Ectodermal cell (in vitro differentiated cells): ENCODE measurements around the gene RSPH10B2.
"Not testable (repeated sequence)": the region's sequence is repeated elsewhere in the genome, so short reads cannot be mapped to it uniquely, and the experiment has no call there.

ENCODE experiments used
- H3K27ac ChIP-seq: 2 replicates; pipeline ENCODE4 v1.7.0; 2013; ENCODE audit warnings: mild to moderate bottlenecking, low read depth, low read length; ENCODE audit not compliant: insufficient read depth, poor library complexity, severe bottlenecking
- H3K27me3 ChIP-seq: 2 replicates; pipeline ENCODE4 v1.7.0; 2013; ENCODE audit warnings: mild to moderate bottlenecking, low read length; ENCODE audit not compliant: insufficient read depth, control insufficient read depth, poor library complexity, severe bottlenecking
- H3K36me3 ChIP-seq: one replicate; pipeline ENCODE4 v1.7.0; 2013; ENCODE audit warnings: low read length; ENCODE audit not compliant: control insufficient read depth, insufficient read depth
- H3K4me1 ChIP-seq: one replicate; pipeline ENCODE4 v1.7.0; 2013; ENCODE audit warnings: low read length; ENCODE audit not compliant: control insufficient read depth, insufficient read depth
- H3K4me3 ChIP-seq: 2 replicates; pipeline ENCODE4 v1.7.0; 2013; ENCODE audit warnings: low read depth, low read length, control low read depth; ENCODE audit not compliant: insufficient read depth
- H3K9me3 ChIP-seq: 2 replicates; pipeline ENCODE4 v1.7.0; 2013; ENCODE audit warnings: mild to moderate bottlenecking, low read length, moderate library complexity; ENCODE audit not compliant: control insufficient read depth
- WGBS, 2 experiments: methylation state at CpG; one replicate each; pipeline ENCODE4 v1.1.7; 2013; ENCODE audit warnings: missing lambda C conversion rate in 2 of 2; 5-methylcytosine and 5-hydroxymethylcytosine counted together

Gene RSPH10B2

DNA sequence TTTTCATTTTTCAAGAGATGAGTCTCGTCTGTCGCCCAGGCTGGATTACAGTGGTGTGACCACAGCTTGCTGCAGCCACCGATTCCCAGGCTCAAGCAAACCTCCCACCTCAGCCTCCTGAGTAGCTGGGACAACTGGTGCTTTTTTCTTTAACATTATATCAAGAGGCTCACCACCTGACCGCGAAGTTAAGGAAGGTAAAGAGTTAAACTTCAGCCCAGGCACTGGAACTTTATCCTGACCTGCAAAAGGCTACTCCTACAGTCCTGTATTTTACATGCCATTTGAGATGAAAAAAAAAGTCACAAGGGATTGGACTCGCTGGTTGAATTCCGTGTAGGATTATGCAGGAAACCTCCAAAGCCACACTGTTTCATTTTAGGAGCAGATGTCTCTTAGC, 61.6 kb downstream of the RSPH10B2 start:
- not testable (repeated sequence) for H3K27ac ChIP-seq, H3K4me1 ChIP-seq, H3K36me3 ChIP-seq, H3K27me3 ChIP-seq, H3K4me3 ChIP-seq, H3K9me3 ChIP-seq
- WGBS, 2 experiments, result 92 to 95% methylated on average over 5 of the region's 7 CpGs

DNA sequence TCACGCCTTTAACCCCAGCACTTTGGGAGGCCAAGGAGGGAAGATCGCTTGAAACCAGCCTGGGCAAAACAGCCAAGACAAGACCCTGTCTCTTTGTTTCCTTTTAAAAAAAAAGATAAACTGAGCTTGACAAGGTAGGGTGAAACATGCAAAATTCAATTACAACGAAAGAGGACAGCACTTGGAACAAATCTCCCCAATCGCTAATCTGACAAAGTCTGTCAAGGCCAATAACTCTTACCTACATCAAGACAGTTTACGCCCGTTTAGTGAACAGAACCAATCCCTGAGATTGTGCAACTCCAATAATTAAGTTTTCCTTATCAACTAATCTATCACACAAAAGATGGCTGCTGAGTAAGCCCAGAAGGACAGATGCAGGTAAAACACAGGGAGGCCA, 67.7 kb downstream of the RSPH10B2 start:
- H3K9me3 ChIP-seq, H3K36me3 ChIP-seq, H3K4me3 ChIP-seq, H3K27me3 ChIP-seq, H3K27ac ChIP-seq, H3K4me1 ChIP-seq: not testable (repeated sequence)
- WGBS, 2 experiments, result 91% methylated on average over 6 of the region's 6 CpGs

- 13% methylated on average over 4 of the region's 42 CpGs; no CpG with 5 or more reads in 1 of the 2 experiments for WGBS, 2 experiments
- not testable (repeated sequence) for H3K4me1 ChIP-seq, H3K36me3 ChIP-seq, H3K9me3 ChIP-seq, H3K4me3 ChIP-seq, H3K27ac ChIP-seq, H3K27me3 ChIP-seq
These were observed 71.6 kb downstream of the RSPH10B2 start for GRCh38 chr7:6825236-6826125.

- peak within 1 kb of the TSS; percentile 27 for H3K4me3 ChIP-seq
- not testable (repeated sequence) for H3K27ac ChIP-seq, H3K4me1 ChIP-seq, H3K9me3 ChIP-seq, H3K36me3 ChIP-seq, H3K27me3 ChIP-seq
- 8 to 10% methylated on average over 24 to 25 of the region's 35 CpGs for WGBS, 2 experiments
These were observed 72.2 kb downstream of the RSPH10B2 start, which contains the start of gene CCZ1B for GRCh38 chr7:6826151-6826550. TSS of gene CCZ1B (minus strand) at chr7:6826275. CDS start at chr7:6826197, 78 bp downstream.

- H3K27me3 ChIP-seq, H3K4me3 ChIP-seq, H3K36me3 ChIP-seq, H3K27ac ChIP-seq, H3K4me1 ChIP-seq, H3K9me3 ChIP-seq: not testable (repeated sequence)
- 48 to 50% methylated on average over 12 of the region's 12 CpGs for WGBS, 2 experiments
These were observed 73.3 kb downstream of the RSPH10B2 start for GRCh38 chr7:6827180-6827579.

DNA sequence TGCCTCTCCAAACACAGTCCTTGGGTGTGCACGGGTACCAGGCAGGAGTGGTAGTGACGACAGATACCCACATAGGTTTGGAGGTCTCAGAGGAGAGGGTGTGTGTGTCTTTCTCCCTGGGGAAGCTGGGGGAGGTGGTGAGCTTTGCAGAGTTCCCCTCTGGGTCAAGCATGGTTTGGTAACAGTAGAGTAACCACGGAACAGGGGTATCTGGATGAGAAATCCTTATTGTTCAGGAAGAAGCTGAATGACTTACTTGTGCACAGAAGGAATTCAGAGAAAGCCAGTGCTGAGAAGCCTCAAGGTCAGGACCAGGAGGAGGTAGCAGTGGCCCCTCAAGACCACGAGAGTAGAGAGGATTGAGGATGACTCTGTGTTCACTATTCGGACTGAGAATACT, 75.7 kb downstream of the RSPH10B2 start:
- H3K4me1 ChIP-seq, H3K9me3 ChIP-seq, H3K27ac ChIP-seq, H3K27me3 ChIP-seq, H3K4me3 ChIP-seq, H3K36me3 ChIP-seq: not testable (repeated sequence)
- WGBS, 2 experiments, result 74 to 81% methylated on average over 3 of the region's 5 CpGs

- not testable (repeated sequence) for H3K4me1 ChIP-seq, H3K27me3 ChIP-seq, H3K4me3 ChIP-seq, H3K27ac ChIP-seq, H3K9me3 ChIP-seq, H3K36me3 ChIP-seq
- WGBS, 2 experiments, result 87% methylated on average over 5 to 6 of the region's 6 CpGs
These were observed 76.1 kb downstream of the RSPH10B2 start for GRCh38 chr7:6830026-6830425.

GRCh38 chr7:6831018-6831725, 77.3 kb downstream of the RSPH10B2 start:
- no peak overlapping the region for H3K27ac ChIP-seq
- H3K9me3 ChIP-seq, result no peaks in the 10 kb centered on the region
- H3K27me3 ChIP-seq, result no peaks in the 10 kb centered on the region
- 84 to 85% methylated on average over 7 of the region's 7 CpGs for WGBS, 2 experiments
- no peak overlapping the region for H3K4me3 ChIP-seq
- no peaks in the 10 kb centered on the region for H3K36me3 ChIP-seq
- H3K4me1 ChIP-seq, result no peaks in the 10 kb centered on the region

DNA sequence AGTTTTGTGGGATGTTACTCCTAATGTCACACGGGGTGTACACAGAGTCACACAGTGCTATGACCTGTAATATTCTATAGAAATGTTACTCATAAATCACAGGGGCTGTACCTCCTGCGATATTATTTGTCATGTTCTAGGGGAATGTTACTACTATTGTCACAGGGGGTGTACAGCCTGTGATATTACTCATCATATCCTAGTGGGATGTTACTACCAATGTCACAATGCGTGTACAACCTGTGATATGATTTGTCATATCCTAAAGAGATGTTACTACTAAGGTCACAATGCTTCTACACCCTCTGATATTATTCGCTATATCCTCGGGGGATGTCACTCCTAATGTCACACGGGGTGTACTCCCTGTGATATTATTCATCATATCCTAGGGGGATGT, 79.7 kb downstream of the RSPH10B2 start:
- H3K27ac ChIP-seq, result no peak overlapping the region
- WGBS, 2 experiments, result 92 to 93% methylated on average over 6 of the region's 6 CpGs
- no peaks in the 10 kb centered on the region for H3K36me3 ChIP-seq
- no peaks in the 10 kb centered on the region for H3K4me1 ChIP-seq
- no peaks in the 10 kb centered on the region for H3K9me3 ChIP-seq
- H3K27me3 ChIP-seq, result no peaks in the 10 kb centered on the region
- H3K4me3 ChIP-seq, result no peak overlapping the region

DNA sequence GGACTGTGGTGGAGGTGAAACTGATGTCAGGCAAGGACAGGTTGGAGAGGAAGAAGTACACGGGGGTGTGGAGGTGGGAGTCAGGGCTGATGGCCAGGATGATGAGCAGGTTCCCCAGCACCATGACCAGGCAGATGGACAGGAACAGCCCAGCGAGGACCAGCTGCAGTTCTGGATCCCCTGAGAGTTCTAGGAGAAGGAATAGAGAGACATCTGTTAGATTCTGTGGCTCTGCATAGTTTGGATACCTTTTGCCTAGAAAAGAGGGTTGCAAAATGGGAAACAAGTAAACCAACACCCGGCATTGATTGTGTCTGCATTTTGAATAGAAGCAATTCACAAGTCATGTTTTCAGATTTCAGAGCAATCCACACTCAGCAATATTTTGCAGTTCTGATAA, 81.6 kb downstream of the RSPH10B2 start:
- H3K9me3 ChIP-seq, H3K36me3 ChIP-seq, H3K4me1 ChIP-seq, H3K27me3 ChIP-seq, H3K4me3 ChIP-seq, H3K27ac ChIP-seq: not testable (repeated sequence)
- WGBS, 2 experiments, result 75 to 88% methylated on average over 2 to 3 of the region's 3 CpGs
